Skeletal muscle cell (primary cell): Measurements from ENCODE around the gene EIF4G1.
A peak's percentile ranks its signal among the peaks of the same experiment; 100 is the strongest.

Experiments
- DNase-seq: peaks from one replicate; pipeline ENCODE4 v3.0.0-alpha.2; 2010; ENCODE audit warnings: low read depth
- H3K4me3 ChIP-seq: 2 replicates; pipeline ENCODE4 v1.5.1; 2011; ENCODE audit warnings: low read depth, mild to moderate bottlenecking, control low read depth, low read length, moderate library complexity

EIF4G1 gene

DNA sequence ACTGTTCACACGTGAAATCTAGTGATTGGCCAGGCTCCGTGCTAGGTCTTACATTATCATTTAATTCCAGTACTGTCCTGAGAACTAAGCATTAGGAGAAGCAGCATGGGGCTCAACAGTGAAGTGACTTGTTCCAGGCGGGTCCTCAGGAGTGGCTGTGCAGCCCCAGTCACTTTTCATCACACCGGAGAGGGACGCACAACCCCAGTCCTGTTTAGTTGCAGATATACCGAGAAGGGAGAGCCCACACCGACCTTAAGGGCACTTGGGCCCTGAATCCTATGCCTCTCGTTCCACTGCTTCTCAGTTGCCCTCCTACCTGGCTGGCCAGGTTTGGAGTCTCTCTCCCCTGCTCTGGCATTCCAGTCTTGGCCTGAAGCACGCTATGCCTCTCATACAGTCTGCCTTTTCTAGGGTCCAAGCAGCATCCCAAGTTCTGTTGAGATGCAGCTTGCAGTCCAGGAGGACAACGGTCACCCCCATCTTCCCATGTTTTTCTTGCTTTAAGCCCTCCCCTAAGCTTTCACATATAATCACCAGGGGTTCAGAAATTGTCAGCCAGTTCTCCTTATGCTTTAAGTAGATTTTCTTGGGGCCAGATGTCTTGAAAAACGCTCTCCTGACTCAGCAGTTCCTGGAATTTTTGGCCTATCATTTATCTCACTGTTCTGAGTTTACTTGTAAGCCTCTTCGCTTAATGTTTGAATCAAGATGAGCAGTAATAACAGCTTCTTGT, 33.1 kb downstream of the EIF4G1 start:
- DNase-seq, result no peak

DNA sequence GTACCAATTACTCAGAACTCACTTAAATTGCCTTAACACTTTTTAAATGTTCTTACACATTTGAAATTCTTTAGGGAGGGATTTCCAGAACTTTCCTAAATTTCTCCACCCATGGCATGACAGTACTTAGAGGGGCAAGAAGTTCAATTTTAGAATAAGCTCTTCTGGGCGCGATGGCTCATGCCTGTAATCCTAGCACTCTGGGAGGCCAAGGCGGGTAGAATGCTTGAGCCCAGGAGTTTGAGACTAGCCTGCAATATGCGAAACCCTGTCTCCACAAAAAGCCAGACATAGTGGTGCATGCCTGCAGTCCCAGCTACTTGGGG, 33.6 kb downstream of the EIF4G1 start:
- no peak for DNase-seq
- no peak overlapping the region for H3K4me3 ChIP-seq

More for the DNA sequence above, 33.1 kb downstream of the EIF4G1 start:
- no peak overlapping the region for H3K4me3 ChIP-seq

DNA sequence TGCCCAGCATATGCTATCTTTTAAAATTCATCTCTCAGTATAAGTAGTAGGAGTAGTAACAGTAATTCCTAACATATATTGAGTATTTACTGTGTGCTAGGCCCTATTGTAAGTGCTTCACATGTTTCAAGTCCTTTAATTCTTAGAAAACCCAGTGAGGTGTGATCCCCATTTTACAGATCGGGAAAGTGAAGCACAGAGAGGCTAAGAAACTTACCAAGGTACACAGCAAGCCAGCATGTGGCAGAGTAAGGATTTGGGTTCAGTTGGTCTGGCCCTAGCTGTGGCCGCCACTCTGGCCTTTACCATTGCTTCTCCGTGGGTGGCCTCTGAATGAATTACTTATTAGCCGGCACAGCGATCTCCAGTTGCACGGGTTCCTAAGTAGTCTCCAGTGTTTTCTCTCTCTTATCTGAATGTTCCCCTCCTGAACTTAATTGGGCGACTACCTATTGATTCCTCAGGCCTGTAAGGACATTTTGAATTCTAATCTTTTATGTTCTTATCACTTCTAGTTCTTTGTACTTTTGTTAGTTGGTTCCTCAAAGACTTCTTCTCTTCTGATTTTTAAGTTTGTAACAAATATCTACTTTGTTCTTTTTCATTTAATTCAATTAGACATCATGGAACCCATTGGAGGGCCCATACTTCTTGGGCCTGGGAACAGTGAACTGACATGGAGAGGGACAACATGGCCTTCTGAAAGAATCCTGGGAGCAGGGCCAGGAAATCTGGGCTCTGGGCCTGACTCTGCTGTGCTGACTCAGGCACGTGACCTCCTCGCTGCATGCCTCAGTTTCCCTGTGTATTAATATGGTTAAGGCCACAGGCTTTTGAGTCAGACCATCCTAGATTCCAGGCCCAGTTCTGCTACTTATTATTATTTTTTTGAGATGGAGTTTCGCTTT, 35.4 kb downstream of the EIF4G1 start:
- no peak for DNase-seq
- H3K4me3 ChIP-seq, result no peak overlapping the region

DNA sequence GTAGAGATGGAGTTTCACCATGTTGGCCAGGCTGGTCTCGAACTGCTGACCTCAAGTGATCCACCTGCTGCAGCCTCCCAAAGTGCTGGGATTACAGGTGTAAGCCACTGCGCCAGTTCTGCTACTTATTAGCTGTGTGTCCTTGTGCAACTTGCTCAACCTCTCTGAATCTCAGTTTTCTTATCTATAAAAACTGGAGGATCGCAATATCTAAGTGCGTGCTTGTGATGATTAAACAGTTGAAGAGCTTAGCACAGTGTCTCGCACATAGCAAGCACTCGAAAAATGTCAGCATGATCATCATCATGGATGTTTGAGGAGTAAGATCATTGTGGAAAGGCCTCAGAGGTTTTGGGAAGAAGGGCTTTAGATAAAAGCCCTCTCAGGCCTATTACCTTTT, 36.2 kb downstream of the EIF4G1 start:
- no peak overlapping the region for H3K4me3 ChIP-seq

DNA sequence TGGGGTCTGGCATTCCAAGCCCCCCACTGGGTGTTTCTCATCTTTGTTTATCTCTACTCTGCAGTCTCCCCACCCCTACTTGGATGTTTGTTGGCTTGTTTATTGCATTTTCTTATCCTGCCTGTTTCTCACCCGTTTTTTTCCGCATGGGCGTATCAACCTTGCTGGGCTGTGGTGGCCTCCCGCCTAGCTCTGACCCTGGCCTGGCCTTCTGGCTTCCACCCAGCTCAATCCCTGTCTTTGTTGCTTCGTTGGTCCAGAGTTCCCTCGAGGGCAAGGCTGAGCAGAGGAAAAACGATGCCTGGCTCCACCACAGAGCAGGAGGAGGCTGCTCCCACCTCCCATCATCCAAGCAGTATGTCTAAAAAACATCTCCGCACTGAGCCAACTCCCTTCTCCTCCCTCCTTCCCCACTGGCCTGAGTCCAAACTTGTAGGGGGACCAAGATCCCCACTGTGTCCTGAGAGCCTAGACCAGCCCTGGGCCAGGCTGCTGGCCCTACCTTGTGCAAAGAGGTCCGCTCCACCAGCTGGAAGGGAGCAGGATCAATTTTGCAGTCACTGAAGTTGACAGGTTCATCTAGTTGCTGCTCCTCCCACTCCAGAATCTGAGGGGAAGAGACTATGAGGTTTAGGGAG, 37.2 kb downstream of the EIF4G1 start:
- no peak for DNase-seq
- H3K4me3 ChIP-seq, result no peak overlapping the region

More for the DNA sequence above, 36.2 kb downstream of the EIF4G1 start:
- no peak for DNase-seq

DNA sequence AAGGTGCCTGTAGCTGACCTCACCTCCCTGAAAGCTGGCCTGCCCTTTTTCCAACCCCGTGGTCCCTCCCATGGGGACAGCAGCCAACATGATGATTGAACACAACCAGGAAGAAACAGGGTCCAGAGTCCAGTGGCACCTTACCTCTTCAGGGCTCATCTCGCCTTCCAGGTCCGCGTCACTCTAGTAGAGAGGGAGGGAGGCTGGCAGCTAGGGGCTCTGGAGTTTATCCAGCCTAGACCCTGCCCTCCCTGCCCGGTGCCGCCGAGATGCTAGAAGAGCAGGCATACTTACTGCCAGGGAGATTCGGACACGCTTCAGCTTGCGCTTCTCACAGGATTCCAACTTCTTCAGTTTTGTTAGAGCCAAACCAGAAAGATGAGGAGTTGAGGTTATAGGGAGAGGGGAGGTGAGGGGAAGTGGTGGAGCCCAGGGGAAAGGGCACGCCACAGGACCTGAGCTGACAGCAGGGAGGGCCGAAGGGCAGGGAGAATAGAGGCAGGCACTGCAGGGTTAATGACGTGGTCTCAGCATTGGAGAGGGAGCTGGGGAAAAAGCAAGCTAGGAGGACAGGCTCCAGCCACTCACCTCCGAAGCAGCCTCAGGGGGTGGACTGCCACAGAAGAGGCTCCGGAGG, 37.9 kb downstream of the EIF4G1 start:
- no peak overlapping the region for H3K4me3 ChIP-seq
- DNase-seq, result no peak

DNA sequence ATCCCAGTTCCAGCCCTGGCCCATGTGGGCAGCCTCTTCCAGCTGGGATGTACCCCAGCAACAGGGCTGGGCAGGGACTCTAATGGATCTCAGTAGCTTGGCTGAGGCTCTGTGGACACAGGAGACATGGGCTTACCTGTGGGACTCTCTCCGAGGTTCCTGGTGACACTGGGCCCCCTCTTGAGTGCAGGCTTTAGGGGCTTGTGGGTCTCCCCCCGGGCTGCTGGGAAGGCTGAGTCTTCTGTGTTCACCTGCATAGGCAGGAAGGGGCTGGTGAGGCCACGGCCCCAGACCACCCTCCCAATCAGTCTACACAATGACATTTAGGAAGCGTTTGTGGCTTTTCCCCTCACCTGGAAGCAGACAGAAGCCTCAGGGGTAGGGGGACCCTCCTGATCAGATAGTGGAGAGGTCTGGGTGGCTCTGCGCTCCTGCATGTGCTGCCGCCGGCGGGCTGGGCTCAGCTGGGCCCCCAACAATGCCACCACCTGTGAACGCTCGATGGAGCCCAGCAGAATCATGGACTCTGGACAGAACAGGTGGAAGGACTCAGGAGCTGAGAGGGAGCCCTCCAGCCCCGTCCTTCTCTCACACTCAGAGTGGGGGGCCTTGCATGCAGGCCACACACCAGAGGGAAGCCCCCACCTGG, 38.6 kb downstream of the EIF4G1 start:
- no peak overlapping the region for H3K4me3 ChIP-seq
- no peak for DNase-seq

DNA sequence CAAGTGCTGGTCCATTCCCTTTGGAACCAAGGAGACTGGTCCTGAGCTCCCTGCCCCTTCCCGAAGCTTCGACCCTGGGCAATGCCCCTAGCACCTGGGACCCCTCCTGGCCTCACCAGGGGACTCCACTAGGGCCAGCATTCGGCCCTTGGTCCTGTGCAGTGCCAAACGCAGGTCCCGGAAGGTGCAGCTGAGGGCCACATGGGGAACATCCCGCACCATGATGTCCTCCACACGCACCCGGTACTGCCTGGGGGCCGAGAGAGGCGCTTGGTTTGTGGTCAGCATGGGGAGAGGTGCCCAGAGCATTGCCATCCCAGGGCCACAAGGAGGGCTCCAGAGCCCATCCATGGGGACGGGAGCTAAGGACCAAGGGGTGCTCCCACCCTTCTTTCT, 39.1 kb downstream of the EIF4G1 start:
- DNase-seq, result no peak
- H3K4me3 ChIP-seq, result no peak overlapping the region

DNA sequence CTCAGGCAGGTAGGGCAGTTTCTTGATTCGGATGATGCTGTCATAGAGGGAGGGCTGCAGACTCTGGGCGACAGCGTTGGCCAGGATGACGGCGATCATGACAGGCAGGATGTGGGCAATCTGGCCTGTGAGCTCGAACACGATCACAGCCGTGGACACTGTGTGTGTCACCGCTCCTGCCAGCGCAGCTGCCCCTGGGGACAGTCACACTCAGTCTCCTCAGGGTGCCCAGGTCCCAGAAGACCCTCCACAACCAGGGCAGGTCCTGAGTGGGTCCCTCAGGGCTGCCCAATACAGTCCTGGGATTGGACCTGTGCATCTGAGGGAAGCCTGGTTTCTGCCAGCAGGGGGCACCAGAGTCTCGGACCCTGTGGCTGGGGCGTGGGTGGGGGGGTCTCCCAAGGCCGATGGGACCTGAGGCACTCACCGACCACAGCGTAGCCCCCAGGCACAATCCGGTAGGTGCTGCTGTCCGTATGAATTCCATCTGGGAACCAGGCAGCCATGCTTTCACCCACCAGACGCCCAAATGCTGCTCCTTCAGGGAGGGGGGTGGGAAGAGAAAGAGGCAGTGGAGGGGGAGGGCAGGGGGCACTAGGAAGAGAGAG, 39.8 kb downstream of the EIF4G1 start:
- H3K4me3 ChIP-seq, result no peak overlapping the region
- DNase-seq, result no peak

DNA sequence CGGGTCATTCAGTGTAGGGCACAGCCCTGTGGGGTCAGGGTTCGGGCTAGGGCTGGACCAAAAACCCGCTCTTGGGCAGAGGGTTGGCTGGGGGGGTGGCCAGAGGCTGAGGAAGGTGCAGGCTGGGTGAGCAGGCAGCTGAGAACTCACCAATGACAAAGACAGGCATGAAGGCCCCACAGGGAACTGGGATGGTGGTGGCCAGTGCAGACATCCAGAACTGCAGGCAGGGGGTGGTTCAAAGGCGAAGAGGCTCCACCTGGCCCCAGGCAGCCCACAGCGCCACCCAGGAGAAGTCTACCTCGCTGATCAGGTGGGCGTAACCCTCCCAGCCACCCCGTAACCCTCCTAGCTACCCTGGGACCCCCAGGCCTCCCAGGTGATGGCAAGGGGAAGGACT, 40.3 kb downstream of the EIF4G1 start:
- no peak for DNase-seq
- no peak overlapping the region for H3K4me3 ChIP-seq

DNA sequence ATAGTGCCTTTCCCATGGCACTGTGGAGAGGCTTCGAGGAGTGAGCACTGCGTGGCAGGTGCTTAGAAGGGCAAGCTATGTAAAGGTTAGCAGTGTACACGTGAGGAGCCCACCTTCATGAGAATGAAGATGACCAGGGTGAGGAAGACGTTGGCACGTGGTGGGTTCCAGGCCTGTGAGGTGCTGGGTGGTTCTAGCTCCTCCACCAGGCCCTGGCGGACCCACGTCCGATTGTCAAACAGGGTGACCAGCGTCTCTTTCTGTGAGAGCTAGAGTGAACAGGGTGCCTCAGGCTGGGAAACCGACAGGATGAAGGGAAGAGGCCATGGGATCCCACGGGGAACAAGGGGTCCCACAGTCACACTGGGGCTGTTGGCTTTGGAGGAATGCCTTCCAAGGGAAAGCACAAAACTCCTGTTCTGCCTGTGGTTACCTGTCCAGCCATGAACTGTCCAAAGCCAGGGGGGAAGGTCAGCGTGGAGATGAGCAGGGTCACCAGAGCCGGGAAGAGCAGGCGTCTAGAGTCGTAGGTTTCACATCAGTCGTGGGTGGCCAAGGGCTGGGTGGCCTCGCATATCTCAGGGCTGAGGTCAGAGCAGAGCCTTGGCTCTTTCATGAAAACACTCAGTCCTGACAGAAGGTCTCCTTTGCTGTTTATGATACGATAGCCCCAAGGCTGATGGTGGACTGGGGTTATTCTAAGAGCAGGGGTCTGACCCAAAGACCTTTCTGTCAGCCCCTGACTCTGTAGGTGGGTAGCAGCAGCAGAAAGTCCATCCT, 41.0 kb downstream of the EIF4G1 start:
- DNase-seq, result no peak
- no peak overlapping the region for H3K4me3 ChIP-seq

DNA sequence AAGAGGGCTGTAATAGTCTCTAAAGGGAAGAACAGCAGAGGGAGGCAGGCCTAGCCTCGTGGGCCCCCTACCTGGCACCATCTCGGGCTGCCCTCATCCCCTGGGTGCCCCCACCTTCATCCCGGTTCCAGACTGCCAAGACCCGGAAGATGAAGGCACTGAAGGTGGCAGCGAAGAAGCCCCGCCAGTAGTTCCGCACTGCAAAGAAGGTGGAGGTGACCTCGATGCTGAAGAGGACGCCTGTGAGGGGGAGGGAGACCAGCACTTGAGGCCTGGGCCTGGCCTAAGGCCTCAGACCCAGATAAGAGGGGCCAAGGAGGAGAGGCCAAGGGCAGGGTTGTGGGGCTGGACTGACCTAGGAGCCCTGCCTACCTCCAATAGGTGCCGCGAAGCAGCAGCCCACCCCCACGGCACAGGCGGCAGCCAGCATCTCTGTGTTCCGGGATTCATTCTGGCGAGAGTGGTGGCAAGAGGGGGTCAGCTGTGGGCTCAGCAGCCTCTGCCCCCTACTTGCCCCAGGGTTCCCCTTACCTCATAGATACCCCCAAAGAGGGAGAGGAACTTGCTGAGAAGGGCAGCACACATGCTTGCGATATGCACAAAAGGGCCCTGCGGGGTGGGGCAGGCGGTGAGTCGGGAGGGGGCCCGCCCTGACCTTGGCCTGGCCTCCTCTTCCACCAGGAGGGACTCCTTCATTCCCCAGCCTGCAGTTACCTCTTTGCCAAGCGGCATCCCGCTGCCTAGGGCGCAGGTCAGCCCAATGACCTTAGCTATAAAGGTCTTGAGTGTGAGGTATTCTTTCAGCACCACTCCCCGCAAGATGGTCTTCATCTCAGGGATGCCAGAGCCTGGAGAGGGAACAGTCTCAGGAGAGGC, 43.1 kb downstream of the EIF4G1 start:
- DNase-seq, result no peak
- no peak overlapping the region for H3K4me3 ChIP-seq

DNA sequence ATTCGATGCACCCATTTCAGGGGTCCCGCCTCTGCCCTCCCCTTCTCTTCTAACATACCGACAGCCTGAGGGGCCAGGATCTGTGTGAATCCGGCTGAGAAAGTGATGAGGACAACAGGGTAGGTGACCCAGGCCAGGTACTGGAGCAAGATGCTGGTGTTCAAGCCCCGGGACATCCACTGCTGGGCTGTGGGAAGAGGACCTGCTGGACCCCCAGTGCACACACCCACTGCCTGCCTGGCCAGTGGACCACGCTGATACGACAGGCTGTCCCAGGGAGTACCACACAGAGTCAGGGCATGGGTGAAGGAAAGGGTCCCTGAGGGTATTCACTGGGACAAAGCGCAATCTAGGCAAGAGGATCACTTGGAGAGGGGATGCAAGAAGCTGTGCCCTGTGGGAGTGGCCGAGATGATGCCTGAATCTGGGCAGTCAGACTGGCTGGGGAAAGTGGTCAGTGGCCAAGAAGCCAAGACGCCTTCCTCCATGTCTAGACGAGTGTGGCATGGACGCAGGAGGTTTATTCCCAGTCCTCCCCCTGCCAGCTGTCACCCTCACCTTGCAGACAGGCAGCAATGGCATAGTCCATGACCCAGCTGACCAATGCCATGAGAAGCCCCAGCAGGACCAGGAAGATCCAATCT, 43.8 kb downstream of the EIF4G1 start:
- no peak overlapping the region for H3K4me3 ChIP-seq
- no peak for DNase-seq

DNA sequence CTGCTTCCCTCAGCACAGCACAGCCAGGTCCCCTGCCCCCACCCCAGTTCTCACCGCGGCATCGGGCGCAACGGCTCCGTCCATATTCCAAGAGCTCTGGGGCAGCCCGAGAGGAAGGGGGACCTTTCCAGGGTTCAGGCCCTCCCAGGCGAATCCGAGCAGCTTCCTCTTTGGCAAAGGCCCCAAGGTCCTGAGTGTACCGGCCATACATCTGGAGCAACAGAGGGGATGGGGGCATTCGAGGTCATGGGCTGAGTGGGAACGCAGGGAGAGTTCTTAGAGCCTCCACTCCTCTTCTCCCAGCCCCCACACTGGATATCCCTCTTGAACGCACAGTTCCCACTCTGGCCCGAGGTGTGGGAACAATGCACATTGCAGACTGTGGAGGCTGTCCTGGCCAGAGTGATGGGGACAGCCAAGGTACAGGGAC, 44.5 kb downstream of the EIF4G1 start:
- no peak overlapping the region for H3K4me3 ChIP-seq
- no peak for DNase-seq

DNA sequence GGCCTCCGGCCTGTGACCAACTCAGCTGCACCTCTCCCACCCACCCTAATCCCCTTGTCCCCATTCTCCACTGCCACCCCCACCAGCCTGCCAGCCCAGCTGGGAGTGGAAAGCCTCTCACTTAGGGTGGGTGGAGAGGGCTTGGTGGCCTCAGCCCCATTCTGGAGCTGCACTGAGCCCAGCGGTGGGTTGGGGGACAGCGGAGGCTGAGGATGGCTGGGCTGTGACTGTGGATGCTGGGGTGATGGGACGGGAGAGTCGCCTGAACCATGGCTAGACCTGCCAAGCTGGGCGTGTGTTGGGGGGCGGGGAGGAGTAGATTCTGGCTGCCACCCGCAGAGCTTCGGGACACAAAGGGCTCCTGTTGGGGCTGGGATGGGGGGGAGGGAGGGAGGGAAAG, 45.2 kb downstream of the EIF4G1 start:
- H3K4me3 ChIP-seq, result no peak overlapping the region

DNA sequence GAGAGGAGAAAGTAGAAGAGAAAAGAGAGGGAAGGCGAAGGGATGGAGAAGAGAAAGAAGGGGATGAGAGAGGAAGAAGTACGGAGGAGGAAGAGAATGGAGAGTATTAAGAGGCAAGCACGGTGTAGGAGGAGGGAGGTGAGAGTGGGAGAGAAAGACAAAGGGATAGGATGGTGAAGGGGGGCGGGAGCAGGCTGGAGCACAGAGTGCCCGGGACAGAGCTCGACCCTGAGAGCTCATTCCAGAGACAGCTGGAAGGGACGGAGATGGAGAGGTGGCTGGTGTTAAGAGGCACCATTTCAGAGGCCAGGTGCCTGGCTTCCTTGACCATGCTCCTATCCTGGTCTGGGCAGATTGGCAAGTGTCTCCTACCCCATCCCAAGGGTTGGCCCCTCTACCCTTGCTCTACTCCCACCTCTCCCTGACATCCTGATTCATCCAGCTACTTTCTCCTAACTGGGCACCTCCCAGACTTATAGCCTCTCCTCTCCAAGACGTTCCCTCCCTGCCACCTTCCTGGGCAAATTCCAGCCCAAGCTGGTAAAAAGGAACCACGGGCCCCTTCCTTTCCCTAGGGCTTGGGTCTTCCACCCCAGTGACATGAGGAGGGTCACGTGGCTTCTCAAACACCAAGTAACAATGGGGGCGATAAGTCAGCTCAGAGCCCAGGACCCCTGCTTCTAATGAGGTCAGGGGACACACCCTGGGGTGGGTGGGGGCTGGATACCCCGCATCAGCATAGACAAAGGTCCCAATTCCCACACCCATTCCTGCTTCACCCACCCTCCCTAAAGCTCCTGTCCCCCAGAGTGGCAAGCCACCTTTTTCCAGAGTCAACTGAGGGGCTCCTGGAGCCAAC, 45.9 kb downstream of the EIF4G1 start:
- DNase-seq, result no peak
- peak overlapping the region; percentile 85 for H3K4me3 ChIP-seq

More for the DNA sequence above, 45.2 kb downstream of the EIF4G1 start:
- DNase-seq, result no peak
